Osteoblast (primary cell): Measurements from ENCODE around the gene MACROD2. TPM values are rescaled to one million over a fixed set of nuclear protein-coding genes. Genes with fewer than 3 reads are reported as not detected.

Experiments used
- DNase-seq: peaks from one replicate; pipeline ENCODE4 v3.0.0; 2011; ENCODE audit warnings: low spot score, mixed read lengths; ENCODE audit not compliant: insufficient read length; ENCODE audit errors: missing footprints
- H2AFZ ChIP-seq: 2 replicates; pipeline ENCODE4 v1.6.0; 2011; ENCODE audit warnings: mild to moderate bottlenecking, low read length
- H3K27ac ChIP-seq: 2 replicates; pipeline ENCODE4 v1.5.1; 2011; ENCODE audit warnings: mild to moderate bottlenecking, low read depth, low read length, moderate library complexity
- H3K27me3 ChIP-seq: 2 replicates; pipeline ENCODE4 v1.6.0; 2012; ENCODE audit warnings: mild to moderate bottlenecking, control low read depth, inconsistent platforms, low read length, moderate library complexity; ENCODE audit not compliant: insufficient read depth
- H3K36me3 ChIP-seq: 2 replicates; pipeline ENCODE4 v1.5.1; 2011; ENCODE audit warnings: mild to moderate bottlenecking, low read length, control low read depth, moderate library complexity; ENCODE audit not compliant: insufficient read depth
- H3K4me1 ChIP-seq: 2 replicates; pipeline ENCODE4 v1.5.1; 2011; ENCODE audit warnings: mild to moderate bottlenecking, low read length, control low read depth, moderate library complexity; ENCODE audit not compliant: insufficient read depth
- H3K4me2 ChIP-seq: 2 replicates; pipeline ENCODE4 v1.6.0; 2011; ENCODE audit warnings: mild to moderate bottlenecking, low read length; ENCODE audit not compliant: insufficient read depth
- H3K4me3 ChIP-seq: fragments of 200-600 bp; sonication (generic); 3 replicates; pipeline ENCODE4 v1.5.1; 2012; ENCODE audit warnings: mild to moderate bottlenecking, low read length, inconsistent platforms; ENCODE audit not compliant: insufficient read depth
- H3K79me2 ChIP-seq: 2 replicates; pipeline ENCODE4 v1.6.0; 2012; ENCODE audit warnings: mild to moderate bottlenecking, low read length, control low read depth, inconsistent platforms; ENCODE audit not compliant: insufficient read depth
- H3K9me3 ChIP-seq: 2 replicates; pipeline ENCODE4 v1.5.1; 2011; ENCODE audit warnings: low read depth, low read length, control low read depth
- H4K20me1 ChIP-seq: 2 replicates; pipeline ENCODE4 v1.6.0; 2012; ENCODE audit warnings: mild to moderate bottlenecking, low read length, control low read depth; ENCODE audit not compliant: insufficient read depth
- CTCF ChIP-seq: IDR thresholded peaks from 2 replicates; pipeline ENCODE4 v1.5.1; 2011; ENCODE audit warnings: mild to moderate bottlenecking, low read depth, low read length, moderate library complexity; ENCODE audit errors: extremely low read depth
- total RNA-seq: library from RNA; depleted of rRNA; stranded (reverse); fragments of >200 nt; gene quantifications from 2 replicates; pipeline ENCODE4 v1.2.3, GENCODE V29; 2012

MACROD2 gene
- total RNA-seq, 1 donor = 4.0 TPM

- no peaks in the 10 kb centered on the region for H3K79me2 ChIP-seq
- no peak for DNase-seq
- H3K4me1 ChIP-seq = no peaks in the 10 kb centered on the region
- H4K20me1 ChIP-seq = no peaks in the 10 kb centered on the region
- H3K27me3 ChIP-seq = no peaks in the 10 kb centered on the region
- no peak overlapping the region for H3K27ac ChIP-seq
- H3K4me3 ChIP-seq = no peak overlapping the region
- no peaks in the 10 kb centered on the region for H3K36me3 ChIP-seq
- no peak overlapping the region for H2AFZ ChIP-seq
- H3K9me3 ChIP-seq = no peaks in the 10 kb centered on the region
- no peak for TF ChIP-seq CTCF
- H3K4me2 ChIP-seq = no peak overlapping the region
These were observed 920.0 kb downstream of the MACROD2 start for GRCh38 chr20:14915356-14915755.

GRCh38 chr20:14916360-14916920, 921.1 kb downstream of the MACROD2 start:
- H3K4me2 ChIP-seq = no peak overlapping the region
- no peak for DNase-seq
- H2AFZ ChIP-seq = no peak overlapping the region
- H3K9me3 ChIP-seq = no peaks in the 10 kb centered on the region
- no peaks in the 10 kb centered on the region for H3K27me3 ChIP-seq
- H3K4me1 ChIP-seq = no peaks in the 10 kb centered on the region
- no peaks in the 10 kb centered on the region for H4K20me1 ChIP-seq
- TF ChIP-seq CTCF = no peak
- no peak overlapping the region for H3K27ac ChIP-seq
- no peaks in the 10 kb centered on the region for H3K36me3 ChIP-seq
- H3K4me3 ChIP-seq = no peak overlapping the region
- no peaks in the 10 kb centered on the region for H3K79me2 ChIP-seq

GRCh38 chr20:14918281-14918680, 923.0 kb downstream of the MACROD2 start:
- H3K27ac ChIP-seq = no peak overlapping the region
- TF ChIP-seq CTCF = no peak
- H3K79me2 ChIP-seq = no peaks in the 10 kb centered on the region
- no peak overlapping the region for H2AFZ ChIP-seq
- no peaks in the 10 kb centered on the region for H3K27me3 ChIP-seq
- no peak overlapping the region for H3K4me2 ChIP-seq
- H3K9me3 ChIP-seq = no peaks in the 10 kb centered on the region
- no peaks in the 10 kb centered on the region for H3K36me3 ChIP-seq
- no peaks in the 10 kb centered on the region for H4K20me1 ChIP-seq
- H3K4me3 ChIP-seq = no peak overlapping the region
- H3K4me1 ChIP-seq = no peaks in the 10 kb centered on the region
- no peak for DNase-seq

GRCh38 chr20:14918976-14919375, 923.7 kb downstream of the MACROD2 start:
- Histone ChIP-seq H3K27ac (no peak overlapping the region), H3K9me3 (no peaks in the 10 kb centered on the region), H3K36me3 (no peaks in the 10 kb centered on the region), H3K4me3 (no peak overlapping the region), H4K20me1 (no peaks in the 10 kb centered on the region), H3K4me1 (no peaks in the 10 kb centered on the region), H3K27me3 (no peaks in the 10 kb centered on the region), H3K79me2 (no peaks in the 10 kb centered on the region), H2AFZ (no peak overlapping the region), H3K4me2 (no peak overlapping the region)
- no peak for TF ChIP-seq CTCF
- DNase-seq = no peak
